GM21723 (cell line): ENCODE results near the gene SLCO4C1.

ENCODE experiments used
- ATAC-seq: cut with Tn5 transposase; IDR thresholded peaks from one replicate; pipeline ENCODE4 v1.9.1; 2021; ENCODE audit warnings: mild to moderate bottlenecking, moderate library complexity; ENCODE audit not compliant: unreplicated experiment

SLCO4C1 gene

DNA sequence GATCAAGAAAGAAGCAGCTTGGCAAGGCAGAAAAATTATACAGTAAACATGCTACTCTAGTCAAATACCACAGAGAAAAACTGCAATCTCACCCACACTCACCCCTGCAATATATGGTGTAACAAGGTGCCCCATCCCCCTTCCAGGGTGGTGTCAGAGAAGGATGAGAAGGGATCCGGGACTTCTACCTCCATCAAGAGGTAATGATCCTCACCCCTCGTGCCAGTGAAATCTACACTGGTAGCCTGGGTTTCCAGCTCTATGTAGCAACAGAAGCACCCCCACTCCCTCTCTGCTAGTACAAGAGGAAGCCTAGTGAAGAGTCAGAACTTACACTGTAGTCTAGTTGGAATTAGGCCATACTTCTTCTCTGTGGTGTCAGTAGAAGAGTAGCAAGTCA lies 18.9 kb downstream of the SLCO4C1 start:
- ATAC-seq, result no peak

- no peak for ATAC-seq
Measured at GRCh38 chr5:102271759-102272158, 24.3 kb downstream of the SLCO4C1 start.

GRCh38 chr5:102270036-102270435 lies 26.0 kb downstream of the SLCO4C1 start:
- no peak for ATAC-seq

- ATAC-seq, result no peak
Measured at GRCh38 chr5:102262688-102263087, 33.4 kb downstream of the SLCO4C1 start.

GRCh38 chr5:102249381-102249780 lies 46.7 kb downstream of the SLCO4C1 start:
- no peak for ATAC-seq

DNA sequence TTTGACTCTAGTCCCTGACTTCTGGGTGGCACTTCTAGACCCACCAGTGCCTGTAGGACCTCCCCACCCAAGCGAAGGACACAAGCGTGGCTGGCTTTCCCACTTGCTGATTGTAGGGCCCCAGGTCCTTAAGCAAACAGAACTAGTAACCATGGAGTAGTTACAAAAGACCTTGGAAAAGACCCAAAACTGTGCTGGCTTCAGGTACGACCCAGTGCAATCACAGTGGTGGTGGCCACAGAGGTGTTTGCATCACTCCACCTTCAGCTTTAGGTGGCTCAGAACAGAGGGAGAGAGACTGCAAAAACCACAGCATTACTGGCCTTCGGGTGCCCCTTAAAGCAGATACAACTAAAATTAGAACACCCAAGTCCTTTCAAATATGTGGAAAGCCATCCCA lies 52.9 kb downstream of the SLCO4C1 start:
- no peak for ATAC-seq

GRCh38 chr5:102241809-102242421 lies 54.2 kb downstream of the SLCO4C1 start:
- ATAC-seq, result no peak

- ATAC-seq, result peak; percentile 85
Measured at GRCh38 chr5:102231693-102232619, 64.1 kb downstream of the SLCO4C1 start.

GRCh38 chr5:102229685-102230084 lies 66.4 kb downstream of the SLCO4C1 start:
- no peak for ATAC-seq

- no peak for ATAC-seq
Measured at GRCh38 chr5:102226321-102226720, 69.8 kb downstream of the SLCO4C1 start.

DNA sequence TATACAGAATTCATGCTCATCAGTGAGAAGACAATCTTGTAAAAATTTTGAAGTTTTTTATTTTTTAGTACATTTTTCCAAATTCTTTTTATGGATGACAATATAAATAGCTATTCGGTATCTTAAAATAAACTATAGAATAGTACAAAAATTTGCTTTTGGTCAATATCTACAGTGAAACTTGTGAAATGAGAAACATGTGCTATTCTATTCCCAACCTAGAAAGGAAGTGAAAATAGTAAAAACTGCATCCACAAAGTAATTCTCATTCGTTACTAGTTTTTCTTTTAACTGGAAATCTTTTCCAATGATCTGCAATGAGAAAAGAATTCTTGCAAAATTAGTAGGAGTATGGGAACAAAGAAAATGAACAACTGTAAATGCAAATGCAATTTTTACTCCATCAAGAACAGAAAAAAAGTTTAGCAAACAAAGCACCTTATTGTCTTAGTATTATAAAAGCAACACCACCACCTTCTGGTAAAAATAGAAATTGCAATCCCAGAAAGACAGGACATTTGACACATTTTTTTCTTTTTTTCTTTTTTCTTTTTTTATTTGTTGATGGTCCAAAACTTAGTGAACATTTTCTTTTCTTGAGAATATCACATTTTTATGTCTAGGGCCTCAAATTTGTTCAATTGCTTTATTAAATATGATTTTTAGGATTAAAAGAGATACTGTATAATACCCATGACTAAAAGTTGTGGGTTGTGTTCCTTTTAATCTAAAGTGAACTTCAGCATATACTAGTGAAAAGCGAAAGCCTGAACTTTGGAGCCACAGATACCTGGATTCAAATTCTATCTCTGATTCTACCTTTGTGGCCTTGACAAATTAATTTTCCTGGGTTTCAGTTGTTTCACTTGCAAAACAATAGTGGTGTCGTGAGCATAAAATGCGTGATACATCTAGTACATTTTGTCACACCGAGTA lies 72.3 kb downstream of the SLCO4C1 start:
- peak; percentile 81 for ATAC-seq

DNA sequence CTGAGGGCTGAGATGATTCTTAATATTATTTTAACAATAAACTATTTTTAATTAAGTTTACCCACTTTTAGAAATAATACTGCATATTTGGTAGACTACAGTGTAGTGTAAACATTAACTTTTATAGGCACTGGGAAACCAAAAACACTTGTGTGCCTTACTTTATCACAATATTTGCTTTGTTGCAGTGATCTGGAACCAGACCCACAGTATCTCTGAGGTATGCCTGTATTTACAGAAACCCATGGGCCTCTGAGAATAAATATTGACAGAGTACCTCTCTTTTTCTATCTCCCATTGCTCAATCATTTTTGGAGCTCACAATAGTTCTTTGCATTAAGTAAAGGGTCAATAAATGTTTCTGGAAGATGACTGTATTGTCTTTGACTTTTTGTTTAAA lies 73.3 kb downstream of the SLCO4C1 start:
- no peak for ATAC-seq

DNA sequence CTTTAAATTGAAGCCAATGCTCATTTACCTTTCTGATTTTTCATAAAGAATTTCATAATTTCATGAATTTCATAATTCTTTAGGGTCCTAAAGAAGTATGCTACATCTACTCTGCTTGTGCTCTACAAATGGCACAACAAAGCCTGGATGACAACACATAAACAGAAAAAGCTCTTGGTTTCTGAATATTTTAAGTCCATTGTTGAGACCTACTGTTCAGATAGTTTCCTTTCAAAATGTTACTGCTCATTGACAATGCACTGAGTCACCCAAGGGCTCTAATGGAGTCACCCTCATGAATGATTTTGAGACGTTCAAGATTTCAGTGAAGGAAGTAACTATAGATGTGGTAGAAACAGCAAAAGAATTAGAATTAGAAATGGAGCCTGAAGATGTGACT lies 74.1 kb downstream of the SLCO4C1 start:
- no peak for ATAC-seq

DNA sequence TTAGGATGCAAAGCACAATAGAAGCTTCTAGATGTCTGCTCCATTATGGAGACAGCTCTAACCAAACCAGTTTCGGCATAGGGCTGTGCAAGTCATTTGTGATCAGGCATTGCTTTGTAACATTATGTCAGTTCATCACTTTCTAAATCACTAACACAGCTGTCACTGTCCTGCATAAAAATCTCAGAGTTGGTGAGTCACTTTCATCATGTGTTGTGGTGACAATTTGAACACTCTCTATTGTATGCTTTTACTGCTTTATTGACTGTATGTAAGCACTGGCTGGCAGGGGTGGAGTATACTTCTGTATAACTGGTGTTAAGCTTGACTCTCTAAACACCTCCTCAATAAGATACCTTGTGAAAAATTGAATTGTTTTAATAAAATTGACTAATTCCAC lies 77.9 kb downstream of the SLCO4C1 start:
- peak; percentile 69 for ATAC-seq

- no peak for ATAC-seq
Measured at GRCh38 chr5:102216678-102217077, 79.4 kb downstream of the SLCO4C1 start.

- ATAC-seq, result no peak
Measured at GRCh38 chr5:102211165-102211564, 84.9 kb downstream of the SLCO4C1 start.

DNA sequence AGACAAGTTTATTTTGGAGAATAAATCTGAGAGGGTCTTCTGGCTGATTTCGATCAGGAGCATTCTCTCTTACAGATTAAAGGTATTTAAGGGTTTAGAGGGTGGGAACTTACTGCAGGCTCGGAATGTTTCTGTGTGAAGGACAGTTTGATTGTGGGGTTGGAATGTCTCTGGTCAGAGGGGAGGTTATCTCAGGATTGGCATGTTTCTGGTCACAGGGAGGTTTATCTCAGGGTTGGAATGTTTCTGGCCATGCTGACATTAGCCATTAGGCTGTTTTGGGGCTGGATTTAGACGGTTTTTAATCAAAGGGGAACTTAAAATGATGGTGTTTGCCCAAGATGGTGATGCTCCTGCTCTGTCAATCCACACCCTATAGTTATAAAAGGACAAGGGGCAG lies 95.2 kb downstream of the SLCO4C1 start:
- no peak for ATAC-seq

- no peak for ATAC-seq
Measured at GRCh38 chr5:102196481-102196880, 99.6 kb downstream of the SLCO4C1 start.
